GM03348 (cell line): ENCODE data around the gene OXSR1.
A peak's percentile ranks its signal among the peaks of the same experiment; 100 is the strongest.
"Not testable (repeated sequence)": the region's sequence is repeated elsewhere in the genome, so short reads cannot be mapped to it uniquely, and the experiment has no call there.

Experiments
- DNase-seq: peaks from one replicate; pipeline ENCODE4 v3.0.0; 2012; ENCODE audit warnings: low spot score

The OXSR1 gene

GRCh38 chr3:38128303-38128655 lies 37.1 kb upstream of the OXSR1 start:
- no peak for DNase-seq

GRCh38 chr3:38129058-38129457 lies 36.3 kb upstream of the OXSR1 start:
- no peak for DNase-seq

GRCh38 chr3:38130631-38131065 lies 34.7 kb upstream of the OXSR1 start:
- no peak for DNase-seq

GRCh38 chr3:38131621-38132369 lies 33.5 kb upstream of the OXSR1 start:
- no peak for DNase-seq

GRCh38 chr3:38133209-38133556 lies 32.2 kb upstream of the OXSR1 start:
- no peak for DNase-seq

GRCh38 chr3:38133557-38134405 lies 31.6 kb upstream of the OXSR1 start:
- no peak for DNase-seq

GRCh38 chr3:38134517-38135143 lies 30.7 kb upstream of the OXSR1 start:
- not testable (repeated sequence) for DNase-seq

GRCh38 chr3:38135621-38136277 lies 29.6 kb upstream of the OXSR1 start:
- not testable (repeated sequence) for DNase-seq

GRCh38 chr3:38136393-38136776 lies 29.0 kb upstream of the OXSR1 start:
- peak; percentile 48 for DNase-seq

GRCh38 chr3:38136777-38137614 lies 28.3 kb upstream of the OXSR1 start, which contains the start of gene ACAA1:
TSS of gene ACAA1 (minus strand) at chr3:38137127. CDS start at chr3:38137035, 92 bp downstream.
- peak; percentile 98 for DNase-seq

- no peak for DNase-seq
Measured at GRCh38 chr3:38137615-38138348, 27.6 kb upstream of the OXSR1 start.

GRCh38 chr3:38138349-38139190 lies 26.8 kb upstream of the OXSR1 start, which contains the start of gene MYD88:
TSS of gene MYD88 (plus strand) at chr3:38138661. CDS start at chr3:38138701, 40 bp downstream.
- DNase-seq, result peak; percentile 77

GRCh38 chr3:38139191-38139590 lies 26.1 kb upstream of the OXSR1 start:
- no peak for DNase-seq

- no peak for DNase-seq
Measured at GRCh38 chr3:38139652-38140051, 25.7 kb upstream of the OXSR1 start.

- DNase-seq, result no peak
Measured at GRCh38 chr3:38140326-38141172, 24.8 kb upstream of the OXSR1 start.

- DNase-seq, result no peak
Measured at GRCh38 chr3:38141173-38141951, 24.0 kb upstream of the OXSR1 start.

- no peak for DNase-seq
Measured at GRCh38 chr3:38141952-38142273, 23.4 kb upstream of the OXSR1 start.

GRCh38 chr3:38142959-38143358 lies 22.4 kb upstream of the OXSR1 start:
- DNase-seq, result no peak
